K562 (cell line): ENCODE data around the gene CAMK1D.

Experiments used
- CBX3 ChIP-seq, 2 experiments: IDR thresholded peaks; 1 replicate in 1 of 2; 2 replicates in 1 of 2; pipeline ENCODE4 v1.6.1; 2012; ENCODE audit warnings: inconsistent platforms in 2 of 2, low read length in 2 of 2, borderline replicate concordance in 1 of 2, control low read depth in 1 of 2
- FOXA1 ChIP-seq: fragments of 450-650 bp; IDR thresholded peaks from 2 replicates; pipeline ENCODE4 v1.6.1; 2016; ENCODE audit warnings: mild to moderate bottlenecking, borderline replicate concordance
- POLR2A ChIP-seq: fragments of 450-650 bp; conservative IDR thresholded peaks from 2 replicates; pipeline ENCODE4 v1.6.1; 2016
- STAT5B ChIP-seq: fragments of 250-450 bp; sonication (Bioruptor Pico); IDR thresholded peaks from 2 replicates; pipeline ENCODE4 v1.8.0; 2021; ENCODE audit warnings: mild to moderate bottlenecking, inconsistent platforms
- USF2 ChIP-seq: sonication (generic); formaldehyde crosslinking; IDR thresholded peaks from 2 replicates; pipeline ENCODE4 v1.5.0; 2020; ENCODE audit warnings: missing genetic modification reagents

- no peak for TF ChIP-seq USF2 (CRISPR knock-in tag)
- TF ChIP-seq POLR2A: no peak
- no peak for TF ChIP-seq FOXA1
- no peak for TF ChIP-seq CBX3 (IDR thresholded peaks at IDR 0.05; ENCODE audit: borderline replicate concordance in 1 of 2, low read length in 2 of 2)
- TF ChIP-seq STAT5B (CRISPR knock-in tag): no peak
Measured at GRCh38 chr10:12687996-12688395, 338.6 kb downstream of the CAMK1D start.
